HG03139 (cell line): ENCODE data around the gene AADACL2.

Experiments used
- ATAC-seq: cut with Tn5 transposase; IDR thresholded peaks from one replicate; pipeline ENCODE4 v1.9.1; 2021; ENCODE audit not compliant: unreplicated experiment

AADACL2 gene

GRCh38 chr3:151800431-151800830, 66.7 kb downstream of the AADACL2 start:
- ATAC-seq = no peak

- no peak for ATAC-seq
Measured at GRCh38 chr3:151804267-151804666, 70.5 kb downstream of the AADACL2 start.

- ATAC-seq = no peak
Measured at GRCh38 chr3:151806838-151807237, 73.1 kb downstream of the AADACL2 start.
